ENCODE data around the gene DAAM2. TPM values are rescaled to one million over a fixed set of nuclear protein-coding genes. Genes with fewer than 3 reads are reported as not detected.

The DAAM2 gene
- total RNA-seq, 4 donors from 2014 or later = 200 to 373 (median 270) TPM

DNA sequence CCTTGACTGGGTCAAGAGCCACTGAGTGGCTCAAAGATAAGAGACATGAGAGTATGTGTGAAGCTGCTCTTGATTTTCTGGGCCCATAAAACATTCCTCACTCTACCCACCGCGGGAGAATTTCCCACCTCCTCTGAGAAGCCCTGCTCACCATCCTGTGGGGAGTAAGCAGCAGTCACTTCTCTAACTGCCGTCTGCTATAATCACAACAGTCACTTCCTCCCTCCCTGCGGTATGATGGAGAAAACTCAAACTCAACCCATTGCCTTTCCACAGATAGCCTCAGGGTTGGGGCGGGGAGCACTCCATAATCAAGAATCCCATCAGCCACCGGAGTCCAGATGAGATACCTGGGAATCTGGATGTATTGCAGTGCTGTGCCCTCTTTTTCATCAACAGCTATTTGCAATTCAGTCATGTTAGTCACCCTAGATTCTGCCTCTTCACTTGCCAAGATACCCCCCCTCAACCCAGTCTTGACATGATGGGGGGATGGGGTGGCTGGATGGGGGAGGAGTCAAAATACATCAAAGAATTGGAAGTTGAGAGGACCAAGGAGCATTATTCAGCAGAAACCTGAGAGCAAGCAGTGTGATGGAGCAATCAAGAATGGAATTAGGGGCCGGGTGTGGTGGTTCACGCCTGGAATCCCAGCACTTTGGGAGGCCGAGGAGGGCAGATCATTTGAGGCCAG lies 137.0 kb downstream of the DAAM2 start:
- Histone ChIP-seq H3K27me3 (no peaks in the 10 kb centered on the region), H3K9me3 (no peaks in the 10 kb centered on the region), H3K4me3 (no peak overlapping the region), H3K27ac (peak overlapping the region in 1 of 4 donors; percentile 14), H3K4me1 (peaks cover 0 to 65% (median 32%) of the 10 kb centered on the region in 3 donors), H3K36me3 (peaks cover 0 to 29% of the 10 kb centered on the region in 2 donors)
- TF ChIP-seq POLR2A (IDR thresholded peaks at IDR 0.05) (no peak), POLR2AphosphoS5 (IDR thresholded peaks at IDR 0.05) (no peak), EP300 (IDR thresholded peaks at IDR 0.05) (no peak)
- TF ChIP-seq, protein P1, sequence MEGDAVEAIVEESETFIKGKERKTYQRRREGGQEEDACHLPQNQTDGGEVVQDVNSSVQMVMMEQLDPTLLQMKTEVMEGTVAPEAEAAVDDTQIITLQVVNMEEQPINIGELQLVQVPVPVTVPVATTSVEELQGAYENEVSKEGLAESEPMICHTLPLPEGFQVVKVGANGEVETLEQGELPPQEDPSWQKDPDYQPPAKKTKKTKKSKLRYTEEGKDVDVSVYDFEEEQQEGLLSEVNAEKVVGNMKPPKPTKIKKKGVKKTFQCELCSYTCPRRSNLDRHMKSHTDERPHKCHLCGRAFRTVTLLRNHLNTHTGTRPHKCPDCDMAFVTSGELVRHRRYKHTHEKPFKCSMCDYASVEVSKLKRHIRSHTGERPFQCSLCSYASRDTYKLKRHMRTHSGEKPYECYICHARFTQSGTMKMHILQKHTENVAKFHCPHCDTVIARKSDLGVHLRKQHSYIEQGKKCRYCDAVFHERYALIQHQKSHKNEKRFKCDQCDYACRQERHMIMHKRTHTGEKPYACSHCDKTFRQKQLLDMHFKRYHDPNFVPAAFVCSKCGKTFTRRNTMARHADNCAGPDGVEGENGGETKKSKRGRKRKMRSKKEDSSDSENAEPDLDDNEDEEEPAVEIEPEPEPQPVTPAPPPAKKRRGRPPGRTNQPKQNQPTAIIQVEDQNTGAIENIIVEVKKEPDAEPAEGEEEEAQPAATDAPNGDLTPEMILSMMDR (IDR thresholded peaks at IDR 0.05) = no peak
- WGBS, 2 donors (ENCODE audit: low coverage in 1 of 2) = 66 to 74% methylated on average over 4 to 8 of the region's 9 CpGs
- no peak for ATAC-seq

DNA sequence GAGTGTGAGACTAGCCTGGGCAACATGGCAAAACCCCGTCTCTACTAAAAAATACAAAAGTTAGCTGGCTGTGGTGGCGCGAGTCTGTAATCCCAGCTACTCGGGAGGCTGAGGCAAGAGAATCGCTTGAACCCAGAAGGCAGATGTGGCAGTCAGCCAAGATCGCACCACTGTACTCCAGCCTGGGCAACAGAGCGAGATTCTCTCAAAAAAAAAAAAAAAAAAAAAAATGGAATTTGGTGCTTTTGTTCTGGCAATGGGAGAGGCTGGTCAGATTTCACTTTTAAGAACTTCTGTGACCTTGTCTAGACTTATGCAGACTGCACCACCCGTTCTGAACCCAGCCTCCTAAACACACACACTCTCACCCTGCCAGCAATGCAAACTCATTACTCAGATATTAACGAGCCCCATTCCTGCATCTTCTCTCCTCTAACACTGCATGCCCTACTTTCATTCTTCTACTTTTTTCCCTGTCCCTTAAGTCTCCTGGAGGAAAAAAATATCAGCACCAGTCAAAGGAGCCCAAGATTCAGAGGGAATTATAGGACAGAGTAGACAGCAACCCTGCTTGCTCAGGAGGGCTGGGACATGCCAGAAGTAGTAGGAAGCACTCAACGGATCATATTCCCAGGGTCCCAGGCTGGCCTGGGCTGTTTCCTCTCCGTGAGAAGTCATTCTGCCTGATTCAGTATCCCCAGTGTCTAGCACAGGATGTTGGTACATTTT lies 137.7 kb downstream of the DAAM2 start:
- H3K4me3 ChIP-seq = no peak overlapping the region
- peak overlapping the region in 3 of 4 donors; percentile 1 to 89 (median 32) for H3K27ac ChIP-seq
- TF ChIP-seq EP300 (IDR thresholded peaks at IDR 0.05) (no peak), POLR2A (IDR thresholded peaks at IDR 0.05) (no peak), POLR2AphosphoS5 (IDR thresholded peaks at IDR 0.05) (no peak)
- TF ChIP-seq, protein P1 (IDR thresholded peaks at IDR 0.05) = no peak
- H3K4me1 ChIP-seq = peaks cover 0 to 69% (median 32%) of the 10 kb centered on the region in 3 donors
- 60 to 90% methylated on average over 2 to 7 of the region's 11 CpGs for WGBS, 2 donors (ENCODE audit: low coverage in 1 of 2)
- no peaks in the 10 kb centered on the region for H3K9me3 ChIP-seq
- ATAC-seq = no peak
- H3K36me3 ChIP-seq = peaks cover 0 to 21% of the 10 kb centered on the region in 2 donors
- H3K27me3 ChIP-seq = no peaks in the 10 kb centered on the region

DNA sequence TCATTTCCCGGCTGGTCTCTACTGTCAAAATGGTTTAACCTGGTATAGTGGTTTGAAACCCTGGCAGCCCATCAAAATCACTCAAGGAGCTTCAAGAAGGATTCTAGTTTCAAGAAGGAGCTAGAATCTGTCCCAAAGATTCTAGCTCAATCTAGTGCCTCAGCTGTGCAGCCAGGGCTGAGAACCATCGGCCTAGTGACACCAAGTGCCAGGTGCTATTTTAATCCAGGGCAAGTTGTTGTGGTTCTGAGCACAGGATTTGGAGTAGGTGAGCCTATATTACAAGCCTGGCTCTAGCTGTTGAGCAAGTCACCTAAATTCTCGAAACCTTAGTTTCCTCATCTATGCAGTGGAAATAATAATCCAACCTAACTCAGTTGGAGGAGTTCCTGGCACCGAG lies 138.4 kb downstream of the DAAM2 start:
- H3K4me1 ChIP-seq = peaks cover 0 to 76% (median 32%) of the 10 kb centered on the region in 3 donors
- WGBS, 2 donors (ENCODE audit: low coverage in 1 of 2) = 76% methylated on average over 3 of the region's 4 CpGs; no CpG with 5 or more reads in 1 of the 2 donors
- no peaks in the 10 kb centered on the region for H3K27me3 ChIP-seq
- H3K36me3 ChIP-seq = peaks cover 0 to 15% of the 10 kb centered on the region in 2 donors
- peak overlapping the region in 3 of 4 donors; percentile 1 to 89 (median 9) for H3K27ac ChIP-seq
- ATAC-seq = no peak
- no peak overlapping the region for H3K4me3 ChIP-seq
- TF ChIP-seq, protein P1 (IDR thresholded peaks at IDR 0.05) = no peak
- TF ChIP-seq POLR2AphosphoS5 (IDR thresholded peaks at IDR 0.05) (no peak), POLR2A (IDR thresholded peaks at IDR 0.05) (no peak), EP300 (IDR thresholded peaks at IDR 0.05) (no peak)
- no peaks in the 10 kb centered on the region for H3K9me3 ChIP-seq

DNA sequence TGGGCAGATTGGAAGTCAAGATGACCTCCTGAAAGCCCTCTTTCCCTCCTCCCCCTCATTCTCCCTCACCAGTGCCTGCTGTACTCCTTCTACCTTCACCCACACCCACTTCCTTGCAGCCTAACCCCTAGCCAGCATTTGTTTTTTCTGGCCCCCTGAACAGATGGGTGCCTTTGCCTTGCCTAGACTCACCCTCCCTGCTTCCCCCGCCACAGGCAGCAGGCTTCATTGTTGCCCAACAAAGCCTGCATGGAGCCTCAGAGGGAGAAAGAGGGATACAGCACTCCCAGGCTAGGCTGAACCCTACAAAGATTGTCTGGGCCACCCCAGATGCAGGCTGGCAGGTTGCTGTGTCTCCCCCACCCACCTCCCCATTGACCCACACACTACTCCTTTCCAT lies 139.4 kb downstream of the DAAM2 start:
- ATAC-seq = no peak

More for the DNA sequence above, 139.4 kb downstream of the DAAM2 start:
- WGBS, 2 donors (ENCODE audit: low coverage in 1 of 2) = 83% methylated on average over 1 of the region's 1 CpG; no CpG with 5 or more reads in 1 of the 2 donors
- H3K27ac ChIP-seq = peak overlapping the region in 2 of 4 donors; percentile 45 to 89
- peak overlapping the region in 1 of 2 donors; percentile 85 for H3K4me3 ChIP-seq
- no peaks in the 10 kb centered on the region for H3K9me3 ChIP-seq
- H3K36me3 ChIP-seq = peaks cover 0 to 7% of the 10 kb centered on the region in 2 donors
- H3K4me1 ChIP-seq = peaks cover 0 to 76% (median 32%) of the 10 kb centered on the region in 3 donors
- TF ChIP-seq, protein P1 (IDR thresholded peaks at IDR 0.05) = no peak
- TF ChIP-seq POLR2AphosphoS5 (IDR thresholded peaks at IDR 0.05) = no peak
- no peak for TF ChIP-seq EP300 (IDR thresholded peaks at IDR 0.05)
- no peak for TF ChIP-seq POLR2A (IDR thresholded peaks at IDR 0.05)
- H3K27me3 ChIP-seq = no peaks in the 10 kb centered on the region
